WI38 (cell line): Measurements from ENCODE around the gene EHBP1.
"Not testable (repeated sequence)": the region's sequence is repeated elsewhere in the genome, so short reads cannot be mapped to it uniquely, and the experiment has no call there.

Source experiments
- H3K4me3 ChIP-seq: 2 replicates; pipeline ENCODE4 v1.5.1; 2011; ENCODE audit warnings: low read depth, mild to moderate bottlenecking, control low read depth, low read length
- TF ChIP-seq, protein P1 (sequence below): IDR thresholded peaks from 2 replicates; pipeline ENCODE4 v1.5.1; 2012; ENCODE audit warnings: low read depth, mild to moderate bottlenecking, control low read depth, low read length

The EHBP1 gene

DNA sequence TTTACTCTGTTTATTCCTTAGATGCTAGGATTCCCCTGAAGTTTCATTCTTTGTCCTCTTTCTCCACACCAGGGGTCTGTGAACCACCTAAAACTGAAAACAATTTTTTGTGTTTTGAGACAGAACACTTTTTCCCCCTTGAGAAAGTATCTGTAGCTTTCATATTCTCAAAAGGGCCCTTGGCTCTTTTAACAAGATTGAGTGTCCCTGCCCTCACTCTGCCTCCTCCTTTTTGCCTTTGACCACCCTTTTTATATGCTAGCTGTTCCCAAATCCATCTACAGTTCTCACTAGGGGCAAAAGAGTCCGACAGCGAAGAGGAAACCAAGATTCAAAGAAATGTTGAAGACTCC is 883 bp upstream of the EHBP1 start:
- TF ChIP-seq, protein P1, sequence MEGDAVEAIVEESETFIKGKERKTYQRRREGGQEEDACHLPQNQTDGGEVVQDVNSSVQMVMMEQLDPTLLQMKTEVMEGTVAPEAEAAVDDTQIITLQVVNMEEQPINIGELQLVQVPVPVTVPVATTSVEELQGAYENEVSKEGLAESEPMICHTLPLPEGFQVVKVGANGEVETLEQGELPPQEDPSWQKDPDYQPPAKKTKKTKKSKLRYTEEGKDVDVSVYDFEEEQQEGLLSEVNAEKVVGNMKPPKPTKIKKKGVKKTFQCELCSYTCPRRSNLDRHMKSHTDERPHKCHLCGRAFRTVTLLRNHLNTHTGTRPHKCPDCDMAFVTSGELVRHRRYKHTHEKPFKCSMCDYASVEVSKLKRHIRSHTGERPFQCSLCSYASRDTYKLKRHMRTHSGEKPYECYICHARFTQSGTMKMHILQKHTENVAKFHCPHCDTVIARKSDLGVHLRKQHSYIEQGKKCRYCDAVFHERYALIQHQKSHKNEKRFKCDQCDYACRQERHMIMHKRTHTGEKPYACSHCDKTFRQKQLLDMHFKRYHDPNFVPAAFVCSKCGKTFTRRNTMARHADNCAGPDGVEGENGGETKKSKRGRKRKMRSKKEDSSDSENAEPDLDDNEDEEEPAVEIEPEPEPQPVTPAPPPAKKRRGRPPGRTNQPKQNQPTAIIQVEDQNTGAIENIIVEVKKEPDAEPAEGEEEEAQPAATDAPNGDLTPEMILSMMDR, result no peak
- peak overlapping the region; percentile 64 for H3K4me3 ChIP-seq

DNA sequence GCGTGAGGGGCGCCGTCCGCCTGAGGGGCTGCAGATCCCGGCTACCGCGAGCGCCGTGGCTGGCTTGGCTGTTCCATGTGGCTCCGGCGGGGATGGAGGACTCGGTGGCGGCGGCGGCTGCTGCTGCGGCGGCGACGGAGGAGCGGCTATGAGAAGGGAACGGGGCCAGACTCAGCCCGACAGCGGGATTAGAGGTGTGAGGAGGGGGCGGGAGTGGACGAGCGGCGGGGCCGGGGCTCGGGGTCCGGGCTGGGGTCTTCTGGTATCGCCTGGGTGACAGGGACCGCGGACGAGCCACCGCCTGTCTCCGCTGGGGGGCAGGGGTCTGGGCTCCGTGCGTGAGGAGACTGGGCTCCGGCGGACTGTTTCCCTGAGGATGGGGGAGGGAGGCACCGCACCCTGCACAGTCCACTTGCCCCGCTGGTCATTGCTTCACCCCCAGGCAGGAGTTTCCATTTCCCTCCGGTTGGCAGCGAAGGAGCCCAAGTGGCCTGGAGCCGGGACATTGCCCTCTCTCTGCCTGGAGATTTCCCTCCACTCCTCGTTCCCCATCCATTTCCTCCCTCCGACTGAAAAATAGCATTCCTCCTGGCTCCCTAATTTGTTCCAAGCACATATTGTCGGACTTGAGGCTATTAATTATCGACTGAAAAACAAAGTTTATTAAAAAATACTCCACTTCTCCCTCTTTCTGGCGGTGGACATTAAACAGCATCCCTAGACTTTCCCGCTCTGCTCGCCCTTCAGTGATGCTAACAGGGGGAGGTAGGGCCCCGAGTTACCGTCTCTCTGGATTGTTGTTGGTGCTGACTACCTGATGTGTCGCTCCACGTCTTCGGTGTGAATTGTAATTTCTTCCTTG is 577 bp downstream of the EHBP1 start:
- TF ChIP-seq, protein P1, result no peak
- peak overlapping the region; percentile 81 for H3K4me3 ChIP-seq

DNA sequence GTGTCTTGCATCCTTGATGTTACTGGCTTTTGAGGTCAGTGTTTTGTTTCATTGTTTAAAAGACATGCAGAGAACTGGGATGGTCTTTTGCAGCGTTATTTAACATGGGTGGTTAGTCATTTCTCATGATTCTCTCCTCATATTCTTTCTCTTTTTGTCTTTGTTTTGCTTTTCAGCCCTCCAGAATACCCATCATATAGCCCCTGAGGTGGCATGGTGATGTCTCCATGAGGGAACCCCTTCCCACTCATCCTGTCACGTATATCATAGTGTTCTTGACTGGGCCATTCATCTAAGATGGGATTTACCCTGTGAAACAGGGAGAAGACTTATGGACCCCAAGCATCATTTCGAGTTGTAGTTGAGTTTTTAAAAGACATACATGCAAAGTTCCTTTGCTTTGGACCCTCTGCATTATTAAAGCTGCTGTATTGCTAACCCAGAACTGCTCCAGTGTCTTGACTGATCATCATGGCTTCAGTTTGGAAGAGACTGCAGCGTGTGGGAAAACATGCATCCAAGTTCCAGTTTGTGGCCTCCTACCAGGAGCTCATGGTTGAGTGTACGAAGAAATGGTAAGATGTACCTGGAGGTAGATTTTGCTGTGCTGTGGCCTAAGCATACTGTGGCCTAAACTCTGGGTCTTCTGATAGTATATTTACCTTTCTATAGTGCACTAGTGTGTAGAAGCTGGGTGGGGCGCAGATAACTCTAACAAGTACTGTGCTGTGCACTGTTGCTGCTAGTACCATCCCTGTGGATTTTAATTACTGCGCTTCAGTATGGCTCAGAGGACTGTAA is 1.4 kb downstream of the EHBP1 start:
- peak overlapping the region; percentile 81 for H3K4me3 ChIP-seq
- TF ChIP-seq, protein P1, result no peak

DNA sequence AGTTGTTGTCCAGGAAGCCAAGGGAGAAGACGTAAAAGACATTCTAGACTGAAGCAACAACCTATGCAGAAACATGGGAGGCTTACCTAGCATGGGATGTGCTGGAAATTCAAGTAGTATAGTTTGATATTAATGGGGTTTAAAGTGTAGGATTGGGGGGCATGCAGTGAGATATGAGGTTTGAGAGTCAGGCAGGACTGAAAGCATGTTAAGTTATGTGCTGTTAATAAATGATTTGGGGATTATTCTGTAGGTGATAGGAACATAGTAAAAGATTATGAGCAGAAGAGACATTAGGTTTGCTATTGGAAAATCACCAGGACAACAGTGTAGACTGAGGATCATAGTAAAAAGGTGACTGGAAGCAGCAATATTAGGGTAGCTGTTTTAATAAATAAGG is 3.2 kb downstream of the EHBP1 start:
- TF ChIP-seq, protein P1, result no peak
- peak overlapping the region; percentile 81; the same call in 1 of the 2 replicates for H3K4me3 ChIP-seq

DNA sequence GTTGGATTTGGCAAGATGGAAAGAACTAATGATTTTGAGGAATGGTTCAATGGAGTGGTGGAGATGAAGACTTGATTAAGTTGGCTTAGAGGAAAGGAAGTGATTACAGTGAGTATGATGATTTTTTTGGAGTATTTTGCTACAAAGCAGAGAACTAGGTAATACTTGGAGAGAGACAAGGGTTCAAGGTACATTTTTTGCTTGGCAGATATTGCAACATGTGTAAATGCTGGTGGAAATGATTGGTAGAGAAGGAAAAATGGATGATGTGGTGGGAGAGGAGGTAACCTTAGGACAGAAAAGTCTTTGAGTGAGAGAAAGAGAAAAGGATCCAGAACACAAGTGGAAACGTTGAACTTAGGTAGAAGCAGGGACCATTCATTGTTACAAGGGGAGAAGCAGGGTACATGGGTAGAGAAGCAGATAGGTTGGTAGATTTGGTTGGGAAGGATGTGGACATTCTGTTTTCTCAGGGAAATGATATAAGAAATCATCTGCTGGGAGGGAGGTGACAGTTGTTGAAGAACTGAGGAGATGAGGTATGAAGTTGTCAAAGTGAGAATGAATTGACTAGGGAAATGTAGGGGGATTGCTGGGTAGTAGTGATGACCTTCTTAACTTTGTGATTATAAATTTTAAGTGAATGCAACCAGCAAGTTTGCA is 6.5 kb downstream of the EHBP1 start:
- H3K4me3 ChIP-seq, result no peak overlapping the region
- TF ChIP-seq, protein P1, result no peak

DNA sequence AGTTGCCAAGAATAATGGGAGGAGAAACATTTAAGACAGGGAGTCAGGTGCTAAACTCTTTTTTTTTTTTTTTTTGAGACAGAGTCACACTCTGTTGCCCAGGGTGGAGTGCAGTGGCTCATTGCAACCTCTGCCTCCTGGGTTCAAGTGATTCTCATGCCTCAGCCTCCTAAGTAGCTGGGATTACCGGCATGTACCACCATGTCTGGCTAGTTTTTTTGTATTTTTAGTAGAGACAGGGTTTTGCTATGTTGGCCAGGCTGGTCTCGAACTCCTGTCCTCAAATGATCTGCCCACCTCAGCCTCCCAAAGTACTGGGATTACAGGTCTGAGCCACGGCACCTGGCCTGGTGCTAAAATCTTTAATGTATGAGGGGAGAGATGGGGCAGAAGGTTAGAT is 7.7 kb downstream of the EHBP1 start:
- H3K4me3 ChIP-seq, result not testable (repeated sequence)

DNA sequence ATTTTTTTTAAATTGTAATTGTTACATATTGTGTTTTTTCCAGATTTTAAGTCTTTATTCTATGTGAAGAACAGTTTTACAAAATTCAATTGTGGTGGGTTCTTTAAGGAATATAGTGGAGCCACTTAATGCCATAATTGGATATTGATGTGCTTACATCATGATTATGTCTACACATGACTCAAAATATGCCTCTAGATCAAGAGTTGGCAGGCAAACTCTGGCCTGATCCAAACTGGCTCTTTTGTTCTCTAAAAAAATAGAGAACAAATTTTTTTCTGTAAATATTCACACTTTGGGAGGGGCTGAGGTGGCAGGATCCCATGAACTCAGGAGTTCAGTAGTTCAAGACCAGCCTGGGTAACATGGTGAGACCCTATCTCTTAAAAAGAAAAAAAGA is 8.3 kb downstream of the EHBP1 start:
- H3K4me3 ChIP-seq, result no peak overlapping the region
- TF ChIP-seq, protein P1, result no peak
